Measurements from ENCODE around the gene WNT16.
"Not testable (repeated sequence)": the region's sequence is repeated elsewhere in the genome, so short reads cannot be mapped to it uniquely, and the experiment has no call there.

The WNT16 gene

GRCh38 chr7:121306565-121306964 lies 22.2 kb upstream of the WNT16 start:
- DNase-seq (ENCODE audit: low spot score), result no peak

- no peak for DNase-seq (ENCODE audit: low spot score)
These were observed 21.7 kb upstream of the WNT16 start for GRCh38 chr7:121307021-121307574.

DNA sequence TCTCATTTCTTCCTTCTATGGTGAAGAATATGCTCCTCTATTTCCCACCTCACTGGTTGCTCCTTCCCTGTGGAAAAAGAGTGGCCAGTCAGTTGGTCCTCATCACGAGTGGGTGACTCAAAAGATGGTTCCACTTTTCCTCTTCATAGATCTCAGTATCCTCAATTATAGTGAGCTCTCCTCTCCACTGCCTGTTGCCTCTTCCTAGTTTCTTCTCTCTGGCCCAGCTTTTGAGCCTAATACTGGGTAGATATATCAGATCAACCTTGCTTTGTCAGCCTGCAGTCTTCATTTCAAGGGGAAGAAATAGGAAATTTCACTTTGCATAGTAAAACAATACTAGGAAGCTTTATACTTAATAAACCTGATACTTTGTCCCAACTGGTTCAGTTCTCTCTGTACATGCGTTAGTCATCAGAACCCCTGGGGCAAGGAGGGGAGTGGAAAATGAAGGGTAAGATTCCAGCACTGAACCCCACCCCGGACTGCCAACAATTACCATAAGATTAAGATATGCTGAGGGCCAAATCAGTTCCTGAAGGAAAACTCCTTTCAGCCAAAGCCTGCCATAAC lies 15.5 kb upstream of the WNT16 start:
- no peak for DNase-seq (ENCODE audit: low spot score)

- no peak for DNase-seq (ENCODE audit: low spot score)
These were observed 14.8 kb upstream of the WNT16 start for GRCh38 chr7:121313793-121314676.

- not testable (repeated sequence) for DNase-seq (ENCODE audit: low spot score)
These were observed 13.6 kb upstream of the WNT16 start for GRCh38 chr7:121315170-121315569.

- DNase-seq (ENCODE audit: low spot score), result no peak
These were observed 6.3 kb upstream of the WNT16 start for GRCh38 chr7:121322460-121322859.

GRCh38 chr7:121323515-121324302 lies 5.1 kb upstream of the WNT16 start:
- DNase-seq (ENCODE audit: low spot score), result no peak

- DNase-seq (ENCODE audit: low spot score), result no peak
These were observed 1.1 kb upstream of the WNT16 start for GRCh38 chr7:121327671-121328070.

DNA sequence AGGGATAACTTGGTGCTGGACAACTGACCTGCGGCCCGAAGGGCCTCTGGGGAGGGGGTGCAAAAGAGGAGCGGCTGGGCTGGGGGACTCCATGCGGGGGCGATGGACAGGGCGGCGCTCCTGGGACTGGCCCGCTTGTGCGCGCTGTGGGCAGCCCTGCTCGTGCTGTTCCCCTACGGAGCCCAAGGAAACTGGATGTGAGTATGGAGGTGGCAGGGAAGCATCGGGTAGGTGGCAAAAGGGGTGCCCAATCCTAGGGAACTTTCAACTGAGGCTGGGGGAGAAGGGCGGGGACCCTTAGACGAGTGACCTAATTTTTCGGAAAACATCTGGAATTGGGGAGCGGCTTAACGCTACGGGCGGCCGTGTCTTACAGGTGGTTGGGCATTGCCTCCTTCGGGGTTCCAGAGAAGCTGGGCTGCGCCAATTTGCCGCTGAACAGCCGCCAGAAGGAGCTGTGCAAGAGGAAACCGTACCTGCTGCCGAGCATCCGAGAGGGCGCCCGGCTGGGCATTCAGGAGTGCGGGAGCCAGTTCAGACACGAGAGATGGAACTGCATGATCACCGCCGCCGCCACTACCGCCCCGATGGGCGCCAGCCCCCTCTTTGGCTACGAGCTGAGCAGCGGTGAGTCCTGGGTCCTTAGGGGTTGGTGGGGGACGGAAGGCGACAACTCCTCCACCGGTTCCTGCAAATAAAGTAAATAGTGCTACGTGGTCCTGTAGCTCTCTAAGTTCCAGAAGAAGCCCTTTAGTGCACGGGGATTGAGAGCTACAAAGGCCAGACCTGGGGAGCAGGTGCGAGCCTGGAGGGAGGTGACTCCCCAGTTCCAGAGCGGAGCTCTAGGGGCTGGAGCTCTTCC lies 622 bp downstream of the WNT16 start:
- DNase-seq (ENCODE audit: low spot score), result peak; percentile 26

GRCh38 chr7:121330053-121330833 lies 1.4 kb downstream of the WNT16 start:
- no peak for DNase-seq (ENCODE audit: low spot score)

DNA sequence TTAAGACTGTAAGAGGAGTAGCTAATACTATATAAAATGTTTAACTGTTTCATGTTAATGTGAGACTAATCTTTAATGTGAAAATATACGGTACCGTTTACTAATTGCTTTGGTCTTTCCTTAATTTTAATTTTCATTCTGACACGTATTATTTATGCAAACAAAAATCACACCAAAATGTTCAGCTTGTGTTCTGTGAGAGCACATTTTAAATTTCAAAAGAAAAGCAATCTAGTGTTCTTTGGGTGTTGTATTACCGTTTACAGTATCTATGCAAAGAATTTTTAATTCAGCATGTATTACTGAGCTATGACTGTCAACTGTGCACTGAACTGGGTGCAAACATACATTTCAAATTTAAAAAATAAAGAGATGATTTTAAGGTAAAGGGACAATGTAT lies 2.2 kb downstream of the WNT16 start:
- no peak for DNase-seq (ENCODE audit: low spot score)

DNA sequence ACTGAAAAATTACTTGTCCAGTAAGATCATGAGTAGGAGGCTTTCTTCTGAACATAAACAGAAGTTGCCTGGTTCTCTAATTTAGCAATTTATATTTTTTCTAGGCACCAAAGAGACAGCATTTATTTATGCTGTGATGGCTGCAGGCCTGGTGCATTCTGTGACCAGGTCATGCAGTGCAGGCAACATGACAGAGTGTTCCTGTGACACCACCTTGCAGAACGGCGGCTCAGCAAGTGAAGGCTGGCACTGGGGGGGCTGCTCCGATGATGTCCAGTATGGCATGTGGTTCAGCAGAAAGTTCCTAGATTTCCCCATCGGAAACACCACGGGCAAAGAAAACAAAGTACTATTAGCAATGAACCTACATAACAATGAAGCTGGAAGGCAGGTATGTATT lies 2.8 kb downstream of the WNT16 start:
- DNase-seq (ENCODE audit: low spot score), result no peak

- no peak for DNase-seq (ENCODE audit: low spot score)
These were observed 5.6 kb downstream of the WNT16 start for GRCh38 chr7:121334376-121334775.

- no peak for DNase-seq (ENCODE audit: low spot score)
These were observed 6.3 kb downstream of the WNT16 start for GRCh38 chr7:121334875-121335648.

- DNase-seq (ENCODE audit: low spot score), result no peak
These were observed 7.8 kb downstream of the WNT16 start for GRCh38 chr7:121336579-121336978.

DNA sequence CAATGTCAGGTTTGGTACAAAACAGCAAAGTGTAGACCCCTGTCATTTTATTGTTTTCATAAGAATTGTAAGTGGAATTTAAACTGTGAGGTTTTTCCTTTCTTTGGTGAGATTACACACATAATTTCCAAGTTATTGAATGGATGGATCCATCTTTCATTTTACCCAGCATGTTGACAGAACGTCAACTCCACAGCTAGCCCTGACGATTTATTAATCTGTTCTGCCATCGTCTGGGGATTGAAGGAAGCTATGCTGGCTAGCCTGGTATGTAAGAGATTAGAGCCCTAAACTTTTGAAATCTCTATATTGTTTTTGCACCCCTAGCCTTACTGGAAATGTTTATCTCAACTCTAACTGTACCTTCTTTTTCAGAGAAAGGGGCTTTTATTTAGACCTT lies 8.6 kb downstream of the WNT16 start:
- no peak for DNase-seq (ENCODE audit: low spot score)

DNA sequence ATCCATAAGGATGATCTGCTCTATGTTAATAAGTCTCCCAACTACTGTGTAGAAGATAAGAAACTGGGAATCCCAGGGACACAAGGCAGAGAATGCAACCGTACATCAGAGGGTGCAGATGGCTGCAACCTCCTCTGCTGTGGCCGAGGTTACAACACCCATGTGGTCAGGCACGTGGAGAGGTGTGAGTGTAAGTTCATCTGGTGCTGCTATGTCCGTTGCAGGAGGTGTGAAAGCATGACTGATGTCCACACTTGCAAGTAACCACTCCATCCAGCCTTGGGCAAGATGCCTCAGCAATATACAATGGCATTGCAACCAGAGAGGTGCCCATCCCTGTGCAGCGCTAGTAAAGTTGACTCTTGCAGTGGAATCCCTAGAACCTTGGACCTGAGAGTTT lies 10.3 kb downstream of the WNT16 start:
- no peak for DNase-seq (ENCODE audit: low spot score)

GRCh38 chr7:121341933-121342332 lies 13.1 kb downstream of the WNT16 start:
- DNase-seq (ENCODE audit: low spot score), result no peak

DNA sequence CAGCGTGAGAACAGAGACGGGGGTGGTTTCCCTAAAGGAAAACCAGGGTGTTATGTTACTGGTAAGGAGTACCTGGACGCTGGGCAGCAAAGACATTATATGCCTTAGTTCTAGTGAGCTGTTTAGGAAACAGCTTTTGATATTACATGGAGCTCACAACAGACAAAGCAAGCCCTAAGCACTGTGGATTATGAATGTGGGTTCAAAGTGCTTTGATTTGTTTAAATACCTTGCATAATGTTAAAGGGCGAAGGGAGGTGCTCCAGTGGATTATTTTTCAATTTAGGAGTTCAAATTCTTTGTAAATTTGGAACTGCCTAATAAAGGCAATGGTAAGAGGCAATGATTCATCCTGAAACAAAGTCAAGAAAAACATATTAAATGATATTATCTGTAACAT lies 13.8 kb downstream of the WNT16 start:
- DNase-seq (ENCODE audit: low spot score), result no peak

GRCh38 chr7:121343302-121343701 lies 14.5 kb downstream of the WNT16 start:
- DNase-seq (ENCODE audit: low spot score), result no peak

All from cerebellar cortex (tissue), 1 donor.